Effector CD8-positive, alpha-beta T cell (primary cell): ENCODE results near the gene PSD2.

ENCODE experiments used
- DNase-seq: peaks from one replicate; lab custom pipeline; 2025; lab: John Stamatoyannopoulos, UW

The PSD2 gene

DNA sequence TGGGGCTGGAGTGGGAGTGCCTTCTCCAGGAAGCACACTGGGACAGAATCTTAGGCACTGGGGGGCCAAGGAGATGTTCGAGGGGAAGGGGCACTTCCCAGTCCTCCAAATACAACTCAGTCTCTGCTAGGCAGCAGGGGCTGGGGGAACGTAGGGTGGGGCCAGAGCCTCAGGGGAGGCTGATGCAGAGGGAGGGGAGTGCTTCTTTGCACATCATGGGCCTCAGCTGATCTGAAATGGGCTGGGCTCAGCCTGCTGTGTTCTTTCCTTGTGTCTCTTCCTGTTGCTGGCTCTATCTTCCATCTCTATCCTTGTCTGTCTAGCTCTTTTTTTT is 15.6 kb downstream of the PSD2 start:
- DNase-seq = no peak

- no peak for DNase-seq
These were observed 16.7 kb downstream of the PSD2 start for GRCh38 chr5:139812323-139812722.

GRCh38 chr5:139812836-139813805 is 17.5 kb downstream of the PSD2 start:
- no peak for DNase-seq

DNA sequence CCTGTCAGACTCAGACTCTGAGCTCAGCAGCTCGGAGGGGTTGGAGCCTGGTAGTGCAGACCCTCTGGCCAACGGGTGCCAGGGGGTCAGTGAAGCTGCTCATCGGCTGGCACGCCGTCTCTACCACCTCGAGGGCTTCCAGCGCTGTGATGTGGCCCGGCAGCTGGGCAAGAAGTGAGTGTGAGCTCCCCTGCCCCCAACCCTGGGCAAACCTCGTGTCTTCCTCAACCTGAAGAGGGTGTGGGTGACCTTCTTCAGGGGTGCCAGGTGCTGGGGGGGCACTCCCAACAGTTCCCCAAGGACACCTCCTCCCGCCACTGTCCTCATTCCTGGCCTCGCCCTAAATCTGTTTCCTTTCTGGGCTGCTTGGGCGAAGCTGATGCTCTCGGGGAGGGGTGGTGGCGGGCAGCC is 18.6 kb downstream of the PSD2 start:
- no peak for DNase-seq

GRCh38 chr5:139814704-139815280 is 19.2 kb downstream of the PSD2 start:
- DNase-seq = no peak

DNA sequence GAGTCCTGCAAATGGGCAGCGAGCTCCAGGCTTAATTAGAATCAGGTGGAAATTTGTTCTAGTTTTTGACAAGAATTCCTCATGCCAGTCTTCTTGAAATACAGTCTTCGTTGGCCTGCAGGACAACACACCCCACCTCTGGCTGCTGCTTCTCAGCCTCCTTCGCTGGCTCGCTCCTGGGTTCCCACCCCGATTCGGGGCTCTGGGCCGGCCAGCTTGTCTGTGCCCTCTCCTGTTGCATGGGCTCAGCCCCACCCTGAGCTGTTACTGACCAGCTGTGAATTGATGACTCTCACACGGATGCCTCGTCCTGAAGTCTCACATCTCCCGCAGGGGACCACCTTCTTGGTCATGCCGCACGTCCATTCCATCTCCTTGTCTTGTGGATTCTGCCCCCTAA is 21.0 kb downstream of the PSD2 start:
- DNase-seq = no peak

DNA sequence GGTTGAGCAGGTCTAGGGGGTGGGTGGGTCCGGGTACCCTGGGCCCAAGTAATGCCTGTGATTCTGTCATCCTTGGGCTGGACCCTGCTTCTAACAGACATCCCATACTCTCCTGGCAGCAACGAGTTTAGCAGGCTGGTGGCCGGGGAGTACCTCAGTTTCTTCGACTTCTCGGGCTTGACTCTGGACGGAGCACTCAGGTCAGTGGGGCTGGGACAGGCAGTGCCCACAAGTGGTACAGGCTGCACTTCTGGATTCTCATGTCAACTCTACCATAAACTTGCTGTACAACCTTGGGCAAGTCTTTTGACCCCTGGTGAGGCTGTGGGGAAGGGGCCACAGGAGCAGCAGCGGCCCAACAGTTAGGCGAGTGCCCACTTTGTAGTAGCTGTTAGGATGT is 21.8 kb downstream of the PSD2 start:
- no peak for DNase-seq

- no peak for DNase-seq
These were observed 22.4 kb downstream of the PSD2 start for GRCh38 chr5:139817970-139818369.

GRCh38 chr5:139820130-139820529 is 24.5 kb downstream of the PSD2 start:
- no peak for DNase-seq

GRCh38 chr5:139820606-139821005 is 25.0 kb downstream of the PSD2 start:
- no peak for DNase-seq

GRCh38 chr5:139821806-139822552 is 26.4 kb downstream of the PSD2 start:
- DNase-seq = no peak

DNA sequence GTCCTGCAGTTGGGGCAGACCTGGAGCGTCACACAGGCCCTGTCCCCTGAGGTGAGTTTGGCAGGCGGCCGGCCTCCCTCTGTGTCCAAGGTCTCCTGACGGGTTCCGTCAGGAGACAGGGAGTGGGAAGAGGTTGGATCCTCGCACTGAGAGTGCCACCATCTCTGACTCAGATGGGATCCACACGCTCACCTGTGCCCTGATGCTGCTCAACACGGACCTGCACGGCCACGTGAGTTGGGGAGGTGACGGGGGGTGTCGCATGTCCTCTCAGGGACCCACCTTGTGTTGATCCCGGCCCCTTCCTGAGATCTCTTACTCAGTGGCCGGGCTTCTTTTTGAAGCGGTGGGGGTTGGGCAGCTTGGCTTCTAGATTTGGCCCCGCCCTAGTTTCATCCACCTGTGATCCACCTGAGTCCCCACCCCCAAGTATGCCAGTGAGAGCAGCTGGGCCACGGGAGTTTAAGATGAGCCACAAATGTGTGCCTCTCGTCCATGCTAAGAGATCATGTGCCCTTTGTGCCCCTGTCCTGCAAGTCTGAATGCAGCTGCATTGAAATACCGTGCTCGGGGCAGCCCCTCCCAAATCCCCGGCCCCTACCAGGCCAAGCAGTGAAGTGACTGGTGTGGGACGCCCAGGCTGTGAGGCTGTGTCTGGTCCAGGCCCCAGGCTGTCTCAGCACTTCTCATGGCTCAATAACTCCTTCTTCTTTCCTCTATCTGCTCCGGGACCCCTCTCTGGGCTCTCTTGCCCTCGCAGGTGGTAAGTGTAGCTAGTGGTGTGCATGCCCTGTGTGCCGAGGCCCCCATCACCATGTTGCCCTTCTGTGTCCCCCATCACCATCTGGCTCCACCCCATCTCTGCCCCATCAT is 27.2 kb downstream of the PSD2 start:
- DNase-seq = no peak

DNA sequence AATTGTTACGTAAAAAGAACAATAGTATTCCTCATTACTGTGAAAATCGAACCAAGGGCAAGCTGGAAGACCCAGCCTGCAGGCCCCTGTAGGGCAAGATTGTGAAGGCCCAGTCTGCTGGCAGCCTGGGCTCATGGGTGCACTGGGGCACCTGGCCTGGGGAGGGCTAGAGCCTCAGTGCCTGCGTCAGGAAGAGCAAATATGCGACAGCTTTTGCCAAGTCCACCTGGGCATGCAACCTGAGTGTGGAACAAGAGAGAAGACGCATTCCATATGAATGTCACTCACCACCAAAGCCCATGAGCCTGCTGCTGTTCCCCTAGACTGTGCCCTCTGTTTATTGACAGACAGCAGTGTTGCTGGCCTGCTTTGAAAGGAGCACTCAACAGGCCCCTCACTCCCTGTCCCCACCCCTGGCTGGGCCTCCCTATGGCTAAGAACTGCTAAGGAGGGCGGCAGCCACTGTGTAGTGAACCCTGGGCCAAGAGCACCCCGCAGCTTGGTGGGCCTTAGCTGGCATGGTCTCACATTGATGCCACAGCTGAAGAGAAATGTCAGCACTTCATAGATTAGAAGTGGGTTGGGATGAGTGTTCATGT is 28.2 kb downstream of the PSD2 start:
- no peak for DNase-seq

DNA sequence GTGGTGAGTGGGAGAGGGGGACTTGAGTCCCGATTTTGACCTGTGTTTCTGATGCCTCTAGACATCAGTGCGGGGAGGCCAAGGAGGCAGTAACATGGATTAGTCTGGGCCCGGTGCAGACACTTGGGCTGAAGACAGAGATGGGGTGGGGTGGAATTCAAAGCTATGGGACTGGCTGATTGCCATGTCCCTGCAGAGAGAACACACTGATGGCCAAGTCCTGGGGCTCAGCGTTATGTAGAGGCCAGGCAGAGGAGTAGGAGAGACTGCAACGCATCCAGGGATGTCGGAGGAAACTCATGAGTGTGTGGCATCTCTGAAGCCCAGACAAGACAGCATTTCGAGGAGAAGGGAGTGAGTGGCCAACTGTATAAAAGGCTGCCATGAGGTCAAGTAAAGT is 30.1 kb downstream of the PSD2 start:
- no peak for DNase-seq

GRCh38 chr5:139828207-139828895 is 32.7 kb downstream of the PSD2 start:
- no peak for DNase-seq

- DNase-seq = no peak
These were observed 33.9 kb downstream of the PSD2 start for GRCh38 chr5:139829471-139829870.

GRCh38 chr5:139831624-139832023 is 36.0 kb downstream of the PSD2 start:
- DNase-seq = no peak

DNA sequence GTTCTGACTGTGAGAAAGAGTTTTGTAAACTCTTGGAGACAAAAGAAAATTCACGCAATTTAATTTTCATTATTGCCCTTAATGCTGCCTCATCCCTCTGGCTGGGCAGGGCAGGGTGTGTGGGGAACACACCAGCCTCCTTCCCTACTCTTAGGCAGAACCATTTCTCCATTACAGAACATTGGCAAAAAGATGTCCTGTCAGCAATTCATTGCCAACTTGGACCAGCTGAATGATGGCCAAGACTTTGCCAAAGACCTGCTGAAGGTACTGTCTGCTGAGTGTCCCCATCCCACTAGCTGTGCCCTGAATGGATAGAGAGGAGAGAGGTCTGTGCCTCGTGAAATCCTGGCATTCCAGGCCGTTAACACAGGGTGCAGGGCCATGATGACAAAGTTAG is 37.9 kb downstream of the PSD2 start:
- no peak for DNase-seq

- DNase-seq = no peak
These were observed 40.0 kb downstream of the PSD2 start for GRCh38 chr5:139835656-139836055.

GRCh38 chr5:139836469-139837208 is 41.0 kb downstream of the PSD2 start:
- DNase-seq = no peak
